ENCODE results near the gene SOX5.

Gene SOX5

DNA sequence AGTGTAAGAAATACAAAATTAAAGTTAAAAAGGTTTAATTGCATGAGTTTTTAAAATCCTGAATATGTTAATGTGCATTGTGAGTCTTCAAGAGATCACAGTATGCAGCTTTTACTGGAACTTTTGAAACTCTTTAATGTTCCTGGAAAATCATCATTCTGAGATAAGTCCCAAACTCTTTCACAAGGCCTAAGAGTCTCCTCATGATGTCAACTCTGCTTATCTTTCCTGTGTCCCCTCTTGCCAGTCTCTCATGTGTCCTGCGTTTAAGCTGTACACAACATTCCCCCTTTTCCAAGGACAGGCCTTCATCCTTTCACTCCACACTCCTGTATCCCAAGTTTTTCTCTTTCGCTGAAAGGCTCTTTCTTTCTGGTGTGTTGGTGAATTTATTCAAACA, 380.1 kb downstream of the SOX5 start:
- TF ChIP-seq GATA2 (IDR thresholded peaks at IDR 0.05; ENCODE audit: low read depth, low read length) = no peak
- TF ChIP-seq GATA3 (IDR thresholded peaks at IDR 0.05; ENCODE audit: low read depth, low read length) = no peak

DNA sequence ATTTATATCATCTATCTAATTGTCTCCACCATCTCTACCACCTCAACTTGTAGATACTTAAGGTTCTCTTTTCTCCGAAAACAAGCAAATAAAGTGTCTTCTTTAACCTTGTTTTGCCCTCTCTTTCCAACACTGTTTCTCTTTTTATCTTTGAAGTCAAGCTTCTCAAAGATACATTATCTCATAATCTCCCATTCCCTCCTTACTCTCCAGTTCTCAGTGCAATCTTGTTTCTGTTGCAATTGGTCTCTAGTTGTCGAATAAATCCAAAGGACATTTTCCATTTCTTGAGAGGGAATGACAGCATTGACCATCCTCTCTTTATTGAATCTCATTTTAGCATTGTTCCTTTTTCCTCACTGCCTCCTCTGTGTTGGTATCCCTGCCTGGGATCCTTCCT, 383.3 kb downstream of the SOX5 start:
- TF ChIP-seq GATA2 (IDR thresholded peaks at IDR 0.05; ENCODE audit: low read depth, low read length) = no peak
- no peak for TF ChIP-seq GATA3 (IDR thresholded peaks at IDR 0.05; ENCODE audit: low read depth, low read length)

DNA sequence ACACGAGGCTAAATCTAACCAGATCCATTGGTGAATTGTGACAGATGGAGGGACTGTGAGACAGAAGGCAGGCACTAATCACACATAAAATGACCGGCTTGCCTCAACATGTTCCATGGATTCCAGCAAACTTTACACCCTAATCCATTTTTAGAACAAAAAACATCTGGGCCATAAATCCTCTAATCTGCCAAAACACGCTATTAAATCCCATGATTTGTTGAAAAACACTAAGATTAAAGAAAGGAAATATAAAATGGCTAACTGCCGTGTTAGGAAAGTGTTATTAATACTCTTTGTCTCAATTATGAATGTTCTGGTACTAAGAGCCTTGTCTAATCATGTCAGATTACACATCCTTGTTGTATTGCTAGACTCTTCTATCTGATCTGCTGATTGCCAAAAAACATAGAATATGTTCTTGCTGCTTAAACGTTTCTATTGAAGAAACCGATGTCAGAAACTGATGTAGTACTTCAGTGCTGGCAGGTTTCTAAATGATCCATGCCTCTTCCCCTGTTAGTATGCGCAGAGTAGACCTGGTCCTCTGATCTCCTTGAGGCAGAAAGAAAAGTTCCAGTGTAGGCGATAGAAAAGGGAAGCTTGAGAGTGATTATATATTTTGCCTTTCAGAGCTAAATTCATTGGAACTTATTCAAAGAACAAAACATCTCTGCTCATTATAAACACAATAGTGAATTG, 384.9 kb downstream of the SOX5 start:
- TF ChIP-seq GATA3 (IDR thresholded peaks at IDR 0.05; ENCODE audit: low read depth, low read length) (no peak), GATA2 (IDR thresholded peaks at IDR 0.05; ENCODE audit: low read depth, low read length) (no peak)

DNA sequence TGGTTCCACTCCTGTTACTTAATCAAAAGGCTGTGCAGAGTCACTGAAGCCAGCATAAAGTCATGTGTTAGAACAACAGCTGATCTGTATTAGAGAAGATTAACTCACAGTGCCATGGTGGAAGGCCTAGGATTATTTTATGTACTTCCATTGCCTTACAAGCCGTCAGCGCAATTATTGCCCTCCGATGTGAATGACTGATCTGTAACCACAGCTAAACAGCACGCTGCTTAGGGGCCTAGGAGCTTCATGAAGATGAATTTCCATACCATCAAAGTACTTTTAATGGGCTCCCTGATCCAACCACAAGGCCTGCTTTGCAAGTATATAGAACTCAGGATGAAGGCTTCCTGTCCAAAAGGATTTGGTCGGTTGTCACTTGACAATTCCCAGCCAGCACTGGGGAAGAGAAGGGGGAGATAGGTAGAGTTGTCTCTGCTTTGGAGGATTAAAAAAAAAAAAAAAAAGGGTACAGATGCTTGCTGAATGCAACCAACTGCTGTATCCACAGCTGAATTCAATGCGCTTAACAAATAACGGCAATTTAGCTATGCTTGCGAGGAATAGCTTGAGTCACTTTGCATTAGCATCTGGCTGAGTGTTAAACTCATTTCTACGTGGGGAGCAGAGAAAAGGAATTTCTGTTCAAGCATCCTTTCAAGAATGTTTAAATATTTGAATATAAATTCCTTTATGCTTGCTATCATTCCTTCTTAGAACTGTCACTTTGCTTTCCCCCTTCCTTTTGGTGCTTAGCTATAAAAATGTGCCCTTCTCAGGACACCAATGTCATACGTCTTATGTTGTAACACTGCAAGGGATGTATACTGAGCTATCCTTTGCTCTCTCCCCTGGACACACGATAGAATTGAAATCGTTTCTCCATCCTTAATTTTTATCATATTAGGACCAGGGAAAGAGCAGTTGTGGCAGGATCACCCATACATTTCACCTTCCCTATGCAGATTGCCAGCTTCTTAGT, 387.8 kb downstream of the SOX5 start:
- TF ChIP-seq GATA2 (IDR thresholded peaks at IDR 0.05; ENCODE audit: low read depth, low read length) (no peak), GATA3 (IDR thresholded peaks at IDR 0.05; ENCODE audit: low read depth, low read length) (no peak)

DNA sequence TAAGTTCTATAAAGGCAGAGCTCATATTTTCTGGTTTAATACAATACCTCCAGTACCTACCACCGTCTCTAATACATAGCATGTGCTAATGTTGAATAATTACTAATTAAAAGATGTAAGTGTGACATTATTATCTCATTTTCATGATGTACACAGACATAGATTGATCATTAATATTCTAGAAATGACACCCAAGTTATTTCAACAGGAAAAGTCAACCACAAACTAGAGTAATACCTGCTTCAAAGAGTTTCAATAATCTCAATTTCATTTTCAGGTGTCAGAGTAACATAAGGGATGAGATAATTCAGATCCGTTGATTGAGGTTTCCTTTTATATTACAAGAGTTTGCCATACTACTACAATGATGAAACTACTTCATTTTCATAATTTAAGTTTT, 388.9 kb downstream of the SOX5 start:
- TF ChIP-seq GATA3 (IDR thresholded peaks at IDR 0.05; ENCODE audit: low read depth, low read length) (no peak), GATA2 (IDR thresholded peaks at IDR 0.05; ENCODE audit: low read depth, low read length) (no peak)

DNA sequence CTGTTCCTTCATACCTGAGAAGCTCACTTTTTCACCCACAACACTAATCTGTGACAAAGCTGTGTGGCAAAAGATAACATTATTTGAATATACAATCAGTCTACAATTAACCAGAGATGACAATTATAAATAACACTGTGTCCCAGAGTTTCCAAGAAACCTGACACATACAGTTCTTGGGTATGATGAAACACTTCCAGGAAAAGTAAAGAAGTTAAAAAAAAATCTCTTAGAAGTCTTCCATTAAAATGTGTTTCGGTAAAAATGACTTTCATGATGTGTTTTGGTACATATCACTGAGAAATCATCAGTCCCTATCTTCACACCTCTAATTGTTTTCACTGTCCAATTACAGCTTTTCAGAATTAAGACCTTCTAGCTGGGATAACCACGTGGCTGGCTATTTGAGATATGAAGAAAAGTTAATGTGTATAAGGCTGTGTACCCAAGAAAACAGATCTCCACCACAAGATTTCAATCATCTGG, 390.2 kb downstream of the SOX5 start:
- TF ChIP-seq GATA3 (IDR thresholded peaks at IDR 0.05; ENCODE audit: low read depth, low read length) (no peak), GATA2 (IDR thresholded peaks at IDR 0.05; ENCODE audit: low read depth, low read length) (no peak)

DNA sequence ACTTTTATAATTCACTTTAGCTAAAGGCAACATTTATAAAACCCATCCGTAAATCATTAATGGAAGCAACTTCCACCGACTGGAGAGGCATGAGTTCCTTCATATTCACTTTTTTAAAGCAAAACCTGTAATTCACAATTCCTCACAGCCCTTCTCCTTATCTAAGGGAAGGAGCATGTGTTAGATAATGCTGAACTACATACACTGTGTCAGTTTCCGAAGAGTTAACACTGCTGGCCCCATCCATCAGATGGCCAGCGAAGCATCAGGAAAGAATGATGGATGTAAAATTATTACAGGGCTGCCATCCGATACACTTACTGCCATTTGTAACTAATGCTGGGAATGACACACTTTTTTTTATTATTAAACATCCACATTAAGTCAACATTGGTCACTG, 392.8 kb downstream of the SOX5 start:
- TF ChIP-seq GATA2 (IDR thresholded peaks at IDR 0.05; ENCODE audit: low read depth, low read length) (no peak), GATA3 (IDR thresholded peaks at IDR 0.05; ENCODE audit: low read depth, low read length) (no peak)

DNA sequence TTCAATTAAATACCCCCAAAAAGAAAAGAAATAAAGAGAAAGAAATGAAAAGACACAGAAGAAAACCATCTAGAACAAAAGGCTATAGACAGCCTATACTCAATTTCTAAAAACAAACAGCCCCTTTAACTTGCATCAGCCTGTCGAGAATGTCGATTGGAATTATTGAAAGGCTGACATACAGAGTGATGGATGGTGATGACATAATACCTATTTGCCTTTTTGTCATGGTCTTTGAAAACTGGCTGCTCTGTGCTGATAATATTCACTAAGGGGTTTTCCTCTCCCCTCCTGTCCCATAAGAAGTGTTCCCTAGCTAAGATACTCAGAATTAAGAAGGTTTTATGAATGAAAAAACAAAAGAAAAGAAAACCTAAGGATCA, 393.7 kb downstream of the SOX5 start:
- no peak for TF ChIP-seq GATA3 (IDR thresholded peaks at IDR 0.05; ENCODE audit: low read depth, low read length)
- no peak for TF ChIP-seq GATA2 (IDR thresholded peaks at IDR 0.05; ENCODE audit: low read depth, low read length)

DNA sequence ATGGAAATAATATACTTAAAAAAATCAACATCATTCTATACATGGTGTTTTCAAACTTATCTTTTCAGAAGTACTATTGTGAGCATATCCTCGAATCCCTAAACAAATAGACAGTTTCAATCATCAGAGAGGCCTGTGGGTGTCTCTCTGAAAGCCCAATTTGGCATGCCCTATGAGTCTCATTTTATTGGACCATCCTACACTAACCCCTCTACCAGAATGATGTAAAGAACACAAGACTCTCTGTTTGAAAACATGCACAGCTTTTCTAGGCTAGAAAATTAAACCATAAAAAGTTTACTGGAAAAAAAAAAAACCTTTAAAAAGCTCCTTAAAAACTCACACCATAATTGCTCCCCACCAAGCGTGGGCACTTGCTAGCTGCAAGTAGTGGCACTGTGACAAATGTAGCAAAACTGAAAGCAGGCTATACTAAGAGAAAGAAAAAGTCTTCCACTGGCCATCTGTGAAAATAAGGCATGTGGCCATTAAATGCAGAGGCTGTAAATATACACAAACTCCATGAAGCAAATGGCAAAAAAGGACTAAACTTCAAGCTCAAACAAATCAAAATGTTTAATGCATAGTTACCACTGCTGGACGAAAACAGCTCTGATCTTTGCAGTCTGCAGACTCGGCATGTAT, 394.2 kb downstream of the SOX5 start:
- TF ChIP-seq GATA3 (IDR thresholded peaks at IDR 0.05; ENCODE audit: low read depth, low read length) (no peak), GATA2 (IDR thresholded peaks at IDR 0.05; ENCODE audit: low read depth, low read length) (no peak)

DNA sequence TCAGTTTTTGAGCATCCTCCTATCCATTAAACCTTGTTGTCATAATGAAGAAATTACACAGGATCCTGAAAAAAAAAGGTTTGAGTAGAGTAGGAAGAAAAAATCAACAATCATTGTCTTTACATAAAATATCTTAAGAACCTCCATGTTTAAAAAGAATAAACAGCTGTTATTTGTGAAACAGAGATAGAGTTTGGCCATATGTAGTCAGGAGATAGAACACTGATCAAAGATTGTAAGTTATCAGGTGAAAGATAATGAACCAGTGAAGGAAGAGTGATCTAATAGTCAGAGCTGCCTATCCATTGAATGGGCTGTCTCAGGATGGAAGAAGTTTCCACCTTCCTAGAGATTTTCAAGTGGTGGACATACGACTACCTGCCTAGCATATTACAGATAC, 397.1 kb downstream of the SOX5 start:
- no peak for TF ChIP-seq GATA2 (IDR thresholded peaks at IDR 0.05; ENCODE audit: low read depth, low read length)
- TF ChIP-seq GATA3 (IDR thresholded peaks at IDR 0.05; ENCODE audit: low read depth, low read length) = no peak

DNA sequence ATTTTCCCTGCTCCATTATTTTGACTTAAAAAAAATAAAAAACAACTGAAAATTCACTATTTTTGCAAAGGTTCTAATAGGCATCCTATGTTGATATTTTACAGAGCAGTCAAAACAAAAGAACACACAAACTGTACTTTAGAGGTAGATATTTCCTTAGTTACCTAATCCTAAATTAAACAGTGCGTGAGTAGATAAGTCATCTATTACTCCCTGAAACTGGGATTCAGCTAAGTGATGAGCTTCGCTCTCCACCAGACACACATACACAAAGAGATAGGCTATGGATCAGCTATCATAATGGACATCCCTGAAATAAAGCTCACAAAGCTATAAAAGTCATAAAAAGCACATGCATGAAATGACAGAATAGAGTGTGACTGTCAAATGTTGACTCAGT, 398.7 kb downstream of the SOX5 start:
- TF ChIP-seq GATA2 (IDR thresholded peaks at IDR 0.05; ENCODE audit: low read depth, low read length) (no peak), GATA3 (IDR thresholded peaks at IDR 0.05; ENCODE audit: low read depth, low read length) (no peak)

DNA sequence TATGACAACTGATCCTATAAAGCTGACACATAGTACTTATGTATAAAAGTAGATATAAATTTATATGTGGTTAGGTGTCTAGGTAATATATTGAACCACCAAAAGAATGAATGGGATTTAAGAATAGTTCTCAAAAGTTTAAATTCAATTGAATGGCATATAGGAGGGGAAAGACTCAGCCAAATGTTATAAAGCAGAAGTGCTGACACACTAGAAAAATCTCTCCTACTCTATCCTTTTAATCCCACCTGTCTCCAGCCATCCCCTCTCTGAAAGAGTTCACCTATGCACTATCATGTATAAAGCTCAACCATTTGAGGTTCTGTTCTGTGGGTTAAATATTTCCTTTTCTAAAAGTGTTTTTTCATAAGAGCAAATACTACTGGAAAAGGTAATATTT, 400.7 kb downstream of the SOX5 start:
- TF ChIP-seq GATA3 (IDR thresholded peaks at IDR 0.05; ENCODE audit: low read depth, low read length) = no peak
- no peak for TF ChIP-seq GATA2 (IDR thresholded peaks at IDR 0.05; ENCODE audit: low read depth, low read length)

DNA sequence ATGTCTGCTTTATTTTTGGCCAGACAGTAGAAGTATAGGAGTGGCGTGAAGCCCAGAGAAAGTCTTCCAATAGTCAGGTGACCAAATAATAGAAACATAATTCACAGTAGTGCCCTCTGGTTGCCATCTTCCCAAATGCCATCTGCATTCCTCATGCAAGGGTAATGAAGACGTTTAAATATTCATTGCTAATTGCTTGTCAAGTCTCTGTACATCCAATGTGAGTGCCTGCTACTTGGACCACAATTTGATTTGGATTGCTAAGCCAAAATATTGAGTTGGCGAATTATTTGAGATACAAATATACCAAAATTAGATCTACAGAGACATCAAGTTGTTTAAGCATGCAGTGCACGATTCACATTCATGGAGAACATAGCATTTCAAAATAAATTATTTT, 402.7 kb downstream of the SOX5 start:
- TF ChIP-seq GATA2 (IDR thresholded peaks at IDR 0.05; ENCODE audit: low read depth, low read length) (no peak), GATA3 (IDR thresholded peaks at IDR 0.05; ENCODE audit: low read depth, low read length) (no peak)

DNA sequence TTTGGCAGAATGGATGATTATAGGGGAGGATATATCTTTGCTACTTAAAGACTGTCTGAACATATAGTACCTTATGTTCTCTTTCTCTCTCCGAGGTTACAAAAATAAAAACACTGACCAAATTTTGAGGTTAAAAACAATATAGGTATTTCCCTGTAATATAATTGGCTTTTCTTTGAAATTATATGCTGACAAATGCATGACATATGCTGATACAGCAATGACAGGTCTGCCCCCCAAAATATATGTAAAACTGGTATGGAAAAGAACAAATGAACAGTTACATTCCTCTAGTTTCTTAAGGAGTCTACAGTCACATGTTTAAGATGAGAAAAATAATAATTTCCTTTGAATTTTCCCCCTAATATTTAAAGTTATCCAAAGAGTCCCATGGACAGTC, 405.7 kb downstream of the SOX5 start:
- TF ChIP-seq GATA2 (IDR thresholded peaks at IDR 0.05; ENCODE audit: low read depth, low read length) (no peak), GATA3 (IDR thresholded peaks at IDR 0.05; ENCODE audit: low read depth, low read length) (no peak)
